Measurements from ENCODE around the gene TRIM65.

GRCh38 chr17:75910699-75911098 lies 13.9 kb upstream of the TRIM65 start:
- TF ChIP-seq FOXM1 (IDR thresholded peaks at IDR 0.05; ENCODE audit: borderline replicate concordance, low read depth) (no peak), RAD21 (IDR thresholded peaks at IDR 0.05; ENCODE audit: low read depth) (no peak), EP300 (IDR thresholded peaks at IDR 0.05; ENCODE audit: borderline replicate concordance) (no peak), CREB1 (IDR thresholded peaks at IDR 0.05; ENCODE audit: low read depth) (no peak), CEBPB (IDR thresholded peaks at IDR 0.05) (no peak), TCF12 (IDR thresholded peaks at IDR 0.05; ENCODE audit: low read depth) (no peak), TEAD4 (IDR thresholded peaks at IDR 0.05) (no peak), USF1 (IDR thresholded peaks at IDR 0.05) (no peak), TAF1 (IDR thresholded peaks at IDR 0.05; ENCODE audit: low read depth) (no peak), EGR1 (IDR thresholded peaks at IDR 0.05) (no peak), NFIC (IDR thresholded peaks at IDR 0.05) (no peak), REST (IDR thresholded peaks at IDR 0.05; ENCODE audit: low read depth) (no peak)
